B cell (primary cell): Measurements from ENCODE around the gene ZNF506. TPM values are rescaled to one million over a fixed set of nuclear protein-coding genes. Genes with fewer than 3 reads are reported as not detected.

Experiments used
- ATAC-seq: fragments of 200-7000 bp; cut with Tn5 transposase; one replicate; pipeline ENCODE4 v1.10.0; 2021; ENCODE audit warnings: low read depth, mild to moderate bottlenecking, moderate number of reproducible peaks, moderate library complexity
- CTCF ChIA-PET: fragments of 350-600 bp; sonication (Branson Sonifier 250); formaldehyde crosslinking; loops from one replicate; lab custom pipeline; 2021; ENCODE audit warnings: antibody characterized with exemption, inconsistent platforms; lab: Charles Lee
- POLR2A ChIA-PET: fragments of 350-600 bp; sonication (Branson Sonifier 250); formaldehyde crosslinking; loops from one replicate; lab custom pipeline; 2021; ENCODE audit warnings: antibody characterized with exemption; lab: Charles Lee
- DNase-seq: peaks from one replicate; pipeline ENCODE4 v3.0.0; 2013
- H2AFZ ChIP-seq: 2 replicates; pipeline ENCODE4 v1.6.1; 2012; ENCODE audit warnings: mild to moderate bottlenecking, low read depth, low read length; ENCODE audit not compliant: insufficient read depth, poor library complexity, severe bottlenecking
- H3K27ac ChIP-seq, 2 donors: 1 replicate in 1 of 2; 2 replicates in 1 of 2; pipeline ENCODE4 v1.5.1; 2012 to 2013; ENCODE audit warnings: low read length in 2 of 2, mild to moderate bottlenecking in 2 of 2, moderate library complexity in 1 of 2
- H3K27me3 ChIP-seq, 4 experiments: fragments of 200-600 bp in 1 of 4; sonication (generic) in 1 of 4; replicated peaks in 1 of 4; 1 replicate in 2 of 4; 2 replicates in 2 of 4; pipeline versions ENCODE4 v1.6.1 to v1.7.0; 2013 to 2016; ENCODE audit warnings: low read length in 3 of 4, mild to moderate bottlenecking in 2 of 4, mixed read lengths in 1 of 4, moderate library complexity in 1 of 4; ENCODE audit not compliant: insufficient read depth in 4 of 4, control insufficient read depth in 3 of 4; ENCODE audit errors: control extremely low read depth in 1 of 4
- H3K36me3 ChIP-seq, 2 experiments: replicated peaks in 1 of 2; 1 replicate in 1 of 2; 2 replicates in 1 of 2; pipeline versions ENCODE4 v1.6.1 to v1.7.1; 2013; ENCODE audit warnings: low read length in 1 of 2; ENCODE audit not compliant: insufficient read depth in 2 of 2, control insufficient read depth in 1 of 2; ENCODE audit errors: control extremely low read depth in 1 of 2, extremely low read depth in 1 of 2
- H3K4me1 ChIP-seq, 2 donors: fragments of 200-600 bp in 1 of 2; sonication (generic) in 1 of 2; 1 replicate in 1 of 2; 2 replicates in 1 of 2; pipeline versions ENCODE4 v1.5.1 to v1.6.1; 2013 to 2017; ENCODE audit warnings: low read length in 2 of 2; ENCODE audit not compliant: control insufficient read depth in 2 of 2, insufficient read depth in 2 of 2
- H3K4me2 ChIP-seq: replicated peaks from 2 replicates; pipeline ENCODE3; 2012; ENCODE audit warnings: mild to moderate bottlenecking, low read depth, low read length; ENCODE audit not compliant: poor library complexity, severe bottlenecking
- H3K4me3 ChIP-seq, 5 experiments: fragments of 200-600 bp in 1 of 5; sonication (generic) in 1 of 5; 1 replicate in 3 of 5; 2 replicates in 2 of 5; pipeline versions ENCODE4 v1.5.1 to v1.7.0; 2011 to 2016; ENCODE audit warnings: low read length in 4 of 5, mild to moderate bottlenecking in 4 of 5, low read depth in 2 of 5, control low read depth in 1 of 5, moderate library complexity in 1 of 5; ENCODE audit not compliant: insufficient read depth in 1 of 5; ENCODE audit errors: control extremely low read depth in 1 of 5, extremely low read depth in 1 of 5
- H3K79me2 ChIP-seq: fragments of 200-600 bp; sonication (generic); one replicate; pipeline ENCODE4 v1.6.0; 2016; ENCODE audit warnings: low read length; ENCODE audit not compliant: control insufficient read depth, insufficient read depth
- H3K9ac ChIP-seq: fragments of 200-600 bp; sonication (generic); 2 replicates; pipeline ENCODE4 v1.6.1; 2017; ENCODE audit warnings: mild to moderate bottlenecking, low read length, moderate library complexity
- H3K9me3 ChIP-seq, 3 donors: one replicate each; pipeline versions ENCODE4 v1.6.1 to v1.7.1; 2013; ENCODE audit warnings: low read length in 2 of 3; ENCODE audit not compliant: control insufficient read depth in 2 of 3, insufficient read depth in 1 of 3; ENCODE audit errors: control extremely low read depth in 1 of 3
- H4K20me1 ChIP-seq: 2 replicates; pipeline ENCODE4 v1.6.0; 2012; ENCODE audit warnings: mild to moderate bottlenecking, low read length; ENCODE audit not compliant: insufficient read depth, control insufficient read depth, poor library complexity, severe bottlenecking
- H3K27ac Mint-ChIP-seq: one replicate; pipeline ENCODE4 v1.8.0; 2021; ENCODE audit warnings: mixed read lengths
- H3K27me3 Mint-ChIP-seq: one replicate; pipeline ENCODE4 v1.8.0; 2021; ENCODE audit warnings: mixed read lengths
- H3K4me1 Mint-ChIP-seq: one replicate; pipeline ENCODE4 v1.8.0; 2021; ENCODE audit warnings: mixed read lengths
- H3K4me3 Mint-ChIP-seq: one replicate; pipeline ENCODE4 v1.8.0; 2021; ENCODE audit warnings: mixed read lengths
- H3K9me3 Mint-ChIP-seq: one replicate; pipeline ENCODE4 v1.8.0; 2022; ENCODE audit warnings: mixed read lengths; ENCODE audit not compliant: insufficient read depth
- EZH2 ChIP-seq: IDR thresholded peaks from 2 replicates; pipeline ENCODE4 v1.6.1; 2012; ENCODE audit warnings: borderline replicate concordance, low read depth, mild to moderate bottlenecking, moderate library complexity, low read length; ENCODE audit not compliant: insufficient read depth, poor library complexity, severe bottlenecking
- WGBS: methylation state at CpG from one replicate; pipeline ENCODE4 v1.1.5; 2013; ENCODE audit warnings: missing lambda C conversion rate; ENCODE audit not compliant: insufficient coverage; 5-methylcytosine and 5-hydroxymethylcytosine counted together
- intact Hi-C: fragments of 100-400 bp; cut with micrococcal nuclease; formaldehyde crosslinking; loops from one replicate; pipeline ENCODE4 v1.10.0; 2022
- polyA plus RNA-seq: library from polyadenylated mRNA; depleted of rRNA; stranded (reverse); fragments of >200 nt; gene quantifications from 2 replicates; pipeline ENCODE4 v1.2.3, GENCODE V29; 2012
- total RNA-seq, 2 donors: library from RNA; stranded (reverse); fragments of 120-200 nt in 1 of 2; gene quantifications; 1 replicate in 1 of 2; 2 replicates in 1 of 2; pipeline versions ENCODE4 v1.2.3 to v1.2.4, GENCODE V29; 2013 to 2022
- TF ChIP-seq, protein P1 (sequence below): fragments of 200-600 bp; IDR thresholded peaks from one replicate; pipeline ENCODE4 v1.8.0; 2022; ENCODE audit warnings: antibody characterized with exemption, mild to moderate bottlenecking

Gene ZNF506
- total and polyA plus RNA-seq, 2 donors (not counting 1 experiment from before 2014, with no cell fraction given): 25.6 to 67.6 TPM

DNA sequence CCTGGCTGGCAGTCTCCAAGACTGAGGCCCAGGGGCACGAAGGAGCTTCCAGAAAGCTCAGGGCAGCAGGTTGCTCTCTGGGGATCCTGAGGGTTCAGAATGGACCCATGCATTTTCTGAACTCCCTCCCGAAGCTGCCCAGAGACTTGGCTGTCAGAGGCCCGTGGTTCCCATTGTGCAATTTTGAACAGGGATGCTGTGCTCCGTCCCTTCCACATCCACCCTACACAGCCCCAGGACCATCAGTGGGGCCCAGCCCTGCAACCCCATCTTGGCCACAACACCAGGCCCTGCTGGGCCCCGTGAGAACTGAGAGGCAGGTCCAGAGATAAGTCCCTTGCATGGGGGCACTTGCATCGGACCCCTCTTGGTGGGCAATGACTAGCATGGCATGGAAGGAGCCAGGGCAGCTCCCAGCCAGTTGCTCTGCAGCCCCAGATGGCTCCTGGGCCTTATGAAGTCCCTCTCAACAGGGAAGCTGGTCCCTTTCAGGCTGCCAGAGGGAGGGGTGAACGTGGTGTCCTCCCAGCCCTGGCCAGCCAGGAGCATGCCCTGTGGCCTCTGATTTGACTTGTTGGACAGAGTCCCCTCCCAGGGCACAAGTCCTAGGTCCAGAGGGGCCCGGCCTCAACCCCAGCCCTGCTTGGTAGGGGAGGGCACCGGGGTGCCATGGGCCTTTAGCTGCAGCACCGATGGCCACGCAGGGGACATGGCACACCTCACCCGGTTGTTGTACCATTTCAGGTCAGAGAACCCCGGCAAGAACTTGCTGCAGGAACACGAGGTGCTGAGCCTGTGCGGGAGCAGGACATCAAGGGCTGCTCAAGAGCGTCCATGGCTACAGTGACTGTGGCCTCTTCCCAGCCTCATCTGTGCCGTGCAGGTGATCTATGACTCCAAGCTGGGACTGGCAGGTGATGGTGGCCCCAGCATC, 71.4 kb downstream of the ZNF506 start:
- no peak overlapping the region for H3K4me3 Mint-ChIP-seq
- Histone ChIP-seq H3K9ac (no peak overlapping the region), H3K79me2 (no peaks in the 10 kb centered on the region), H3K9me3 (peaks cover 0 to 25% (median 0%) of the 10 kb centered on the region in 3 donors), H3K4me1 (peaks cover 0 to 3% of the 10 kb centered on the region in 2 donors), H3K4me3 (no peak overlapping the region), H2AFZ (no peak overlapping the region), H3K4me2 (no peak overlapping the region), H3K36me3 (no peaks in the 10 kb centered on the region), H4K20me1 (no peaks in the 10 kb centered on the region), H3K27me3 (no peaks in the 10 kb centered on the region), H3K27ac (no peak overlapping the region)
- ChIA-PET POLR2A (no interaction called here), CTCF (no interaction called here)
- H3K27me3 Mint-ChIP-seq: no peaks in the 10 kb centered on the region
- H3K4me1 Mint-ChIP-seq: no peaks in the 10 kb centered on the region
- ATAC-seq: no peak
- DNase-seq: no peak
- intact Hi-C loops: no loop called here
- TF ChIP-seq EZH2: no peak
- TF ChIP-seq, protein P1, sequence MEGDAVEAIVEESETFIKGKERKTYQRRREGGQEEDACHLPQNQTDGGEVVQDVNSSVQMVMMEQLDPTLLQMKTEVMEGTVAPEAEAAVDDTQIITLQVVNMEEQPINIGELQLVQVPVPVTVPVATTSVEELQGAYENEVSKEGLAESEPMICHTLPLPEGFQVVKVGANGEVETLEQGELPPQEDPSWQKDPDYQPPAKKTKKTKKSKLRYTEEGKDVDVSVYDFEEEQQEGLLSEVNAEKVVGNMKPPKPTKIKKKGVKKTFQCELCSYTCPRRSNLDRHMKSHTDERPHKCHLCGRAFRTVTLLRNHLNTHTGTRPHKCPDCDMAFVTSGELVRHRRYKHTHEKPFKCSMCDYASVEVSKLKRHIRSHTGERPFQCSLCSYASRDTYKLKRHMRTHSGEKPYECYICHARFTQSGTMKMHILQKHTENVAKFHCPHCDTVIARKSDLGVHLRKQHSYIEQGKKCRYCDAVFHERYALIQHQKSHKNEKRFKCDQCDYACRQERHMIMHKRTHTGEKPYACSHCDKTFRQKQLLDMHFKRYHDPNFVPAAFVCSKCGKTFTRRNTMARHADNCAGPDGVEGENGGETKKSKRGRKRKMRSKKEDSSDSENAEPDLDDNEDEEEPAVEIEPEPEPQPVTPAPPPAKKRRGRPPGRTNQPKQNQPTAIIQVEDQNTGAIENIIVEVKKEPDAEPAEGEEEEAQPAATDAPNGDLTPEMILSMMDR: no peak
- H3K27ac Mint-ChIP-seq: no peak overlapping the region
- H3K9me3 Mint-ChIP-seq: peaks cover 4% of the 10 kb centered on the region
- 81% methylated on average over 16 of the region's 17 CpGs for WGBS
